ENCODE results near the gene KCTD11. TPM values are rescaled to one million over a fixed set of nuclear protein-coding genes. Genes with fewer than 3 reads are reported as not detected.
A peak's percentile ranks its signal among the peaks of the same experiment; 100 is the strongest.

The KCTD11 gene
- total and polyA plus RNA-seq, 3 donors from 2014 or later: 4.8 to 6.8 (median 5.0) TPM

DNA sequence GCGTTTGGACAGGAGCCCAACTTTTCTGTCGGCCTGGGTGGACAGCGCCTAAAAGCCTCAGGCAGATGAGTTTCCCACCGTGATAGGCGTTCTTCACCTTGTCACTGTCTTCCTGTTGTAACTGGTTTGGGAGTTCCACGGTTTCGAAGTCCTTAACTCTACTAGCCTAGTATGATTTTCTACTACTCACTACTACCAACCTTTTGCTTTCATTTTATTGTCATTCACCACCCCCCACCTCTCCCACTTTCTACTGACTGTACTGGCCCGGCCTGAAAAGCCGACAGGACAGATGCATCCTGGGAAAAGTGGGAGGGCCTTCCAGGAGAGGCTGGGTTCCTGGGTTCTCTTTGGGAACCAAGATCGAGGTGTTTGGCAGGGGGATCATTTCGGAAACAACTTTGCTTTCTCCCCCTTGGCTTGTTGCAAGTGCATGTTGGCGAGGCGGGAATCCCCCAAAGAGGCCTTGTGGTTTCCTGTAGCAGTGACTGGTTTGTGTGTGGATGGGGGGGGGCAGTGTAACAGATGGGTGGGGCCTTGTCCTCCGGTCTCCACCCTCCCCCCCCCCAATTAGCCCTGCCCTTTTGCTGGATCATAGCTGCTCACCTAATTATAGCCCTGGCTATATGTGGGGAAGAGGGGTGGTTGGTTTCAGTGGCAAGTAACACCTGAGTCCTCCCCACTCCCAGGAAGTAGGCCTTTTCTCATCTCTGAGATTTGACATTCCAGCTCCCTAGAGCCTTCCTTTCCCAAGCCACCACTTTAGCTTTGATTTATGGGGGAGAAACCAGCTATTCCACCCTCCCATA is 43.1 kb upstream of the KCTD11 start:
- DNase-seq: peak; percentile 91
- no peaks in the 10 kb centered on the region for H3K9me3 ChIP-seq
- intact Hi-C loops (cut with DNase I; ENCODE audit: low total_unique reads): no loop called here
- 0 to 1% methylated on average over 14 of the region's 14 CpGs for WGBS, 2 donors
- H3K4me1 ChIP-seq: peaks cover 11% of the 10 kb centered on the region
- H3K4me3 ChIP-seq: peak overlapping the region; percentile 88 to 99
- H3K27ac ChIP-seq: peak overlapping the region; percentile 92 to 97
- H3K27me3 ChIP-seq: no peaks in the 10 kb centered on the region
- H3K36me3 ChIP-seq (ENCODE audit: low read depth, missing control alignments): no peaks in the 10 kb centered on the region
- TF ChIP-seq, protein P1, sequence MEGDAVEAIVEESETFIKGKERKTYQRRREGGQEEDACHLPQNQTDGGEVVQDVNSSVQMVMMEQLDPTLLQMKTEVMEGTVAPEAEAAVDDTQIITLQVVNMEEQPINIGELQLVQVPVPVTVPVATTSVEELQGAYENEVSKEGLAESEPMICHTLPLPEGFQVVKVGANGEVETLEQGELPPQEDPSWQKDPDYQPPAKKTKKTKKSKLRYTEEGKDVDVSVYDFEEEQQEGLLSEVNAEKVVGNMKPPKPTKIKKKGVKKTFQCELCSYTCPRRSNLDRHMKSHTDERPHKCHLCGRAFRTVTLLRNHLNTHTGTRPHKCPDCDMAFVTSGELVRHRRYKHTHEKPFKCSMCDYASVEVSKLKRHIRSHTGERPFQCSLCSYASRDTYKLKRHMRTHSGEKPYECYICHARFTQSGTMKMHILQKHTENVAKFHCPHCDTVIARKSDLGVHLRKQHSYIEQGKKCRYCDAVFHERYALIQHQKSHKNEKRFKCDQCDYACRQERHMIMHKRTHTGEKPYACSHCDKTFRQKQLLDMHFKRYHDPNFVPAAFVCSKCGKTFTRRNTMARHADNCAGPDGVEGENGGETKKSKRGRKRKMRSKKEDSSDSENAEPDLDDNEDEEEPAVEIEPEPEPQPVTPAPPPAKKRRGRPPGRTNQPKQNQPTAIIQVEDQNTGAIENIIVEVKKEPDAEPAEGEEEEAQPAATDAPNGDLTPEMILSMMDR (IDR thresholded peaks at IDR 0.05): no peak
- TF ChIP-seq POLR2A (IDR thresholded peaks at IDR 0.05): no peak

DNA sequence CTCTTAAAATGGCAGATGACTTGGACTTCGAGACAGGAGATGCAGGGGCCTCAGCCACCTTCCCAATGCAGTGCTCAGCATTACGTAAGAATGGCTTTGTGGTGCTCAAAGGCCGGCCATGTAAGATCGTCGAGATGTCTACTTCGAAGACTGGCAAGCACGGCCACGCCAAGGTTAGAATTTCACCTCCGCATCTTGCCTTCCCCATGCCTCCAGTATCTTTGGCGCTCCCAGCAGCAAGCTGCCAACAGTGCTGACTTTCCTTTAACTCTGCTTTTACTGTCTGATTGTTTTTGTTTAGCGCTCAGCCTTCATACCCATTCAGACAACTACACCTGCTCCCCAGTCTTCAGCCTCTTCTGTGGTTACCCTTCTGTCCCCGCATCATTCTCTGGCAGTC is 42.3 kb upstream of the KCTD11 start:
- TF ChIP-seq POLR2A (IDR thresholded peaks at IDR 0.05): no peak
- TF ChIP-seq, protein P1 (IDR thresholded peaks at IDR 0.05): no peak
- WGBS, 2 donors: 67 to 75% methylated on average over 12 of the region's 12 CpGs
- Histone ChIP-seq H3K36me3 (ENCODE audit: low read depth, missing control alignments) (no peaks in the 10 kb centered on the region), H3K9me3 (no peaks in the 10 kb centered on the region), H3K4me1 (peaks cover 11% of the 10 kb centered on the region), H3K27ac (no peak overlapping the region), H3K27me3 (no peaks in the 10 kb centered on the region), H3K4me3 (peak overlapping the region in 1 of 2 donors; percentile 88)
- intact Hi-C loops (cut with DNase I; ENCODE audit: low total_unique reads): no loop called here
- no peak for DNase-seq

DNA sequence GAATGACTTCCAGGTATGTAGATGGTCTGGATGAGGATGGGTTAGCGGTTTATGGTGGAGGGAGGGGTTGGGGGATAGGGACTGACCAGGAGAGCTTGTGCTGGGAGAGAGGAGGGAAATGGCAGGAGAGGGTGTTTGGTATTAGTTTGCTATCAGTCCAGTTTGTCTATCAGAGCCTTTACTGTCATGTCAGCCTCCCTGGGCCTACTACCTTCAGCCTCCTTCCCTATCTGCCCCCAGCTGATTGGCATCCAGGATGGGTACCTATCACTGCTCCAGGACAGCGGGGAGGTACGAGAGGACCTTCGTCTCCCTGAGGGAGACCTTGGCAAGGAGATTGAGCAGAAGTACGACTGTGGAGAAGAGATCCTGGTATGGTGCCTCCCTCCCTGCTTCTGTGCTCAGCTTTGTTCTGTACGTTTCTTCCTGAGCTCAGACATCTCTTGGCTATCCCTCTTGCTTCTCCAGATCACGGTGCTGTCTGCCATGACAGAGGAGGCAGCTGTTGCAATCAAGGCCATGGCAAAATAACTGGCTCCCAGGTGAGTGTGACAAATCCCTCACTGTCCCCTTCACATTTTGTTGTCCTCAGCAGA is 40.8 kb upstream of the KCTD11 start:
- intact Hi-C loops (cut with DNase I; ENCODE audit: low total_unique reads): no loop called here
- peaks cover 11% of the 10 kb centered on the region for H3K4me1 ChIP-seq
- TF ChIP-seq, protein P1 (IDR thresholded peaks at IDR 0.05): no peak
- WGBS, 2 donors: 62 to 72% methylated on average over 7 of the region's 7 CpGs
- no peaks in the 10 kb centered on the region for H3K36me3 ChIP-seq (ENCODE audit: low read depth, missing control alignments)
- no peaks in the 10 kb centered on the region for H3K27me3 ChIP-seq
- no peak overlapping the region for H3K27ac ChIP-seq
- no peak overlapping the region for H3K4me3 ChIP-seq
- no peaks in the 10 kb centered on the region for H3K9me3 ChIP-seq
- DNase-seq: no peak

DNA sequence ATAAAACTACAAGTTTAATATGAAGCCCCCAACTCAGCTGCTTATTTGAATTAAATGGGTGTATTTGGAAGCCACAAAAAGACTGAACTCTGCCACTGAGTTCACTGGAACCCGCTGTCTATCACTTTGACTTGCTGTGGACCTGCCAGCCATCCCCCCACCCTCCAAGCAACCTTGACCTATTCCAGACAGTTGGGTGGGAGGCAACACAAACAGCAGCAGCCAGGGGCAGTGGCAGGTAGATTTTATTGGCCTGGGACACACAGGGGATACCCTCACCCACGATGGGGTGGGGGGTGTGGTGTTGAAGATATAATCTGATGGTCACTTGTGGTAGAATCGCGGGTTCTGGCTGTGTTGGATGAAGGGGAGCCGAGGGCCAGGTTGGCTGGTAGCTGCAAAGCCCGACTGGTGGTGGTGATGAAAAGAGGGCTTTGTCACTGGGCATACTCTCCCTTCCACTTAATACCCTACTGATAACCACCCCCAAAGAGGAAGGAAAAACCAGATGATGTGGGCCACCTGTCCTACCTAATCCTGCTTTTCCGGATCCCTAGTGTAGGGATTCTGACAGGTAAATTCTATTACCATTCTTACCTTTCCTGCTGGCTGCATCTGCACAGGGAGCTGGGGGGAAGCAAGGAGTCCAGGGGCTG is 39.4 kb upstream of the KCTD11 start:
- Histone ChIP-seq H3K27me3 (no peaks in the 10 kb centered on the region), H3K4me1 (peaks cover 11% of the 10 kb centered on the region), H3K9me3 (no peaks in the 10 kb centered on the region), H3K4me3 (no peak overlapping the region), H3K36me3 (ENCODE audit: low read depth, missing control alignments) (no peaks in the 10 kb centered on the region), H3K27ac (no peak overlapping the region)
- WGBS, 2 donors: 70 to 74% methylated on average over 7 of the region's 7 CpGs
- DNase-seq: no peak
- TF ChIP-seq, protein P1 (IDR thresholded peaks at IDR 0.05): no peak
- TF ChIP-seq POLR2A (IDR thresholded peaks at IDR 0.05): no peak
- intact Hi-C loops (cut with DNase I; ENCODE audit: low total_unique reads): no loop called here

All from testis (tissue), 3 donors.